GM23338 (cell line): ENCODE results near the gene PRCD. TPM values are rescaled to one million over a fixed set of nuclear protein-coding genes. Genes with fewer than 3 reads are reported as not detected.

Experiments
- ATAC-seq: fragments of 200-7000 bp; cut with Tn5 transposase; 3 replicates; pipeline ENCODE4 v1.9.1; 2020
- DNase-seq: peaks from one replicate; pipeline ENCODE4 v3.0.0-alpha.2; 2015; ENCODE audit warnings: low spot score
- H2AFZ ChIP-seq: fragments of 200-600 bp; sonication (generic); 2 replicates; pipeline ENCODE4 v1.8.0; 2016; ENCODE audit warnings: antibody characterized with exemption, mild to moderate bottlenecking, moderate library complexity
- H3F3A ChIP-seq: fragments of 200-600 bp; sonication (generic); replicated peaks from 2 replicates; pipeline ENCODE4 v1.8.0; 2017; ENCODE audit warnings: antibody characterized with exemption, mixed run types, low read depth
- H3K27ac ChIP-seq: fragments of 200-600 bp; sonication (generic); 2 replicates; pipeline ENCODE4 v1.6.1; 2016; ENCODE audit warnings: low read depth
- H3K27me3 ChIP-seq: fragments of 200-600 bp; sonication (generic); 2 replicates; pipeline ENCODE4 v1.8.0; 2016; ENCODE audit warnings: mild to moderate bottlenecking, mixed run types, moderate library complexity; ENCODE audit not compliant: insufficient read depth
- H3K36me3 ChIP-seq: fragments of 200-600 bp; sonication (generic); 2 replicates; pipeline ENCODE4 v1.8.0; 2016; ENCODE audit warnings: mild to moderate bottlenecking; ENCODE audit not compliant: insufficient read depth
- H3K4me1 ChIP-seq: fragments of 200-600 bp; sonication (generic); 2 replicates; pipeline ENCODE4 v1.8.0; 2016; ENCODE audit warnings: mild to moderate bottlenecking, moderate library complexity; ENCODE audit not compliant: insufficient read depth
- H3K4me2 ChIP-seq: fragments of 200-600 bp; sonication (generic); 2 replicates; pipeline ENCODE4 v1.7.1; 2017; ENCODE audit warnings: mixed run types
- H3K4me3 ChIP-seq: fragments of 200-600 bp; sonication (generic); 2 replicates; pipeline ENCODE4 v1.6.1; 2016; ENCODE audit warnings: mixed run types
- H3K79me2 ChIP-seq: fragments of 200-600 bp; sonication (generic); replicated peaks from 2 replicates; pipeline ENCODE4 v1.8.0; 2017; ENCODE audit warnings: mild to moderate bottlenecking; ENCODE audit not compliant: insufficient read depth
- H3K9me2 ChIP-seq: fragments of 200-600 bp; sonication (generic); 2 replicates; pipeline ENCODE4 v1.8.0; 2017; ENCODE audit not compliant: insufficient read depth
- H4K20me1 ChIP-seq: fragments of 200-600 bp; sonication (generic); replicated peaks from 2 replicates; pipeline ENCODE4 v1.8.0; 2017; ENCODE audit warnings: mild to moderate bottlenecking; ENCODE audit not compliant: insufficient read depth
- H3K27ac Mint-ChIP-seq: 2 replicates; pipeline ENCODE4 v1.8.0; 2020; ENCODE audit warnings: inconsistent platforms, mild to moderate bottlenecking, moderate library complexity, mixed read lengths
- H3K27me3 Mint-ChIP-seq: 3 replicates; pipeline ENCODE4 v1.8.0; 2022; ENCODE audit warnings: low read depth, mild to moderate bottlenecking, moderate library complexity, mixed read lengths, inconsistent platforms; ENCODE audit not compliant: insufficient read depth, poor library complexity
- H3K36me3 Mint-ChIP-seq: 3 replicates; pipeline ENCODE4 v1.8.0; 2021; ENCODE audit warnings: low read depth, mild to moderate bottlenecking, inconsistent platforms, moderate library complexity, mixed read lengths
- H3K4me1 Mint-ChIP-seq: 3 replicates; pipeline ENCODE4 v1.8.0; 2020; ENCODE audit warnings: mild to moderate bottlenecking, inconsistent platforms, mixed read lengths
- H3K4me3 Mint-ChIP-seq: 3 replicates; pipeline ENCODE4 v1.8.0; 2021; ENCODE audit warnings: moderate library complexity, mild to moderate bottlenecking, inconsistent platforms, mixed read lengths
- H3K9me3 Mint-ChIP-seq: 3 replicates; pipeline ENCODE4 v1.8.0; 2020; ENCODE audit warnings: moderate library complexity, mild to moderate bottlenecking, inconsistent platforms, mixed read lengths
- CREB1 ChIP-seq: fragments of 250-450 bp; sonication (Bioruptor Pico); IDR thresholded peaks from 2 replicates; pipeline ENCODE4 v1.5.0; 2020; ENCODE audit warnings: low read depth, mild to moderate bottlenecking, moderate library complexity
- EZH2phosphoT487 ChIP-seq: fragments of 200-600 bp; sonication (generic); IDR thresholded peaks from one replicate; pipeline ENCODE4 v1.8.1; 2018; ENCODE audit warnings: antibody characterized with exemption; ENCODE audit not compliant: unreplicated experiment
- JUNB ChIP-seq: IDR thresholded peaks from one replicate; pipeline ENCODE4 v1.6.1; 2016; ENCODE audit warnings: antibody characterized with exemption; ENCODE audit not compliant: unreplicated experiment
- POLR2AphosphoS5 ChIP-seq: IDR thresholded peaks from 2 replicates; pipeline ENCODE4 v1.6.1; 2016; ENCODE audit warnings: antibody characterized with exemption, low read depth
- STAT1 ChIP-seq: IDR thresholded peaks from one replicate; pipeline ENCODE4 v1.6.1; 2016; ENCODE audit warnings: antibody characterized with exemption; ENCODE audit not compliant: unreplicated experiment
- ZNF114 ChIP-seq: fragments of 250-450 bp; sonication (Bioruptor Pico); IDR thresholded peaks from 2 replicates; pipeline ENCODE4 v1.5.0; 2020; ENCODE audit warnings: mild to moderate bottlenecking, moderate library complexity
- ZNF331 ChIP-seq: fragments of 250-450 bp; sonication (Bioruptor Pico); IDR thresholded peaks from 2 replicates; pipeline ENCODE4 v1.5.0; 2020; ENCODE audit warnings: low read depth, mild to moderate bottlenecking, moderate library complexity
- ZNF462 ChIP-seq: fragments of 250-450 bp; sonication (Bioruptor Pico); IDR thresholded peaks from 2 replicates; pipeline ENCODE4 v1.5.0; 2020; ENCODE audit warnings: mild to moderate bottlenecking, moderate library complexity
- polyA plus RNA-seq: library from polyadenylated mRNA; unstranded; fragments of >200 nt; fragmentation: Nextera tagmentation; extraction: Ambion mirVana; gene quantifications from 2 replicates; pipeline ENCODE4 v1.2.1, GENCODE V29; 2016
- total RNA-seq: library from RNA; depleted of rRNA; stranded (reverse); fragments of >200 nt; shearing (Covaris generic); gene quantifications from 2 replicates; pipeline ENCODE4 v1.2.3, GENCODE V29; 2014

The PRCD gene
- total and polyA plus RNA-seq, 2 experiments from 2014 or later = 0.38 to 1.6 TPM

GRCh38 chr17:76566613-76566943 lies 26.7 kb downstream of the PRCD start:
- Mint-ChIP-seq H3K9me3 (no peaks in the 10 kb centered on the region), H3K4me3 (no peak overlapping the region), H3K4me1 (peaks cover 50% of the 10 kb centered on the region), H3K27ac (no peak overlapping the region), H3K27me3 (peaks cover 13% of the 10 kb centered on the region), H3K36me3 (peaks cover 52% of the 10 kb centered on the region)
- Histone ChIP-seq H2AFZ (no peak overlapping the region), H3K4me1 (peaks cover 37% of the 10 kb centered on the region), H3K4me2 (no peak overlapping the region), H3K79me2 (peaks cover 12% of the 10 kb centered on the region), H3K9me2 (no peaks in the 10 kb centered on the region), H3K36me3 (peaks cover 24% of the 10 kb centered on the region), H3F3A (peaks cover 37% of the 10 kb centered on the region), H4K20me1 (peaks cover 25% of the 10 kb centered on the region), H3K27ac (peak overlapping the region; percentile 86; the same call in 1 of the 2 replicates), H3K4me3 (no peak overlapping the region), H3K27me3 (no peaks in the 10 kb centered on the region)
- DNase-seq = no peak
- ATAC-seq = no peak
- TF ChIP-seq ZNF114 (CRISPR knock-in tag) (no peak), EZH2phosphoT487 (no peak), POLR2AphosphoS5 (no peak; the same call in 1 of the 2 replicates), STAT1 (no peak), ZNF462 (CRISPR knock-in tag) (no peak)

- TF ChIP-seq EZH2phosphoT487 (no peak), ZNF331 (CRISPR knock-in tag) (no peak), CREB1 (CRISPR knock-in tag) (no peak), POLR2AphosphoS5 (no peak; the same call in 1 of the 2 replicates), JUNB (no peak), ZNF114 (CRISPR knock-in tag) (no peak), STAT1 (no peak)
- peaks cover 33% of the 10 kb centered on the region for H3F3A ChIP-seq
- Mint-ChIP-seq H3K9me3 (no peaks in the 10 kb centered on the region), H3K36me3 (peaks cover 48% of the 10 kb centered on the region), H3K27ac (no peak overlapping the region), H3K4me1 (peaks cover 46% of the 10 kb centered on the region), H3K27me3 (peaks cover 13% of the 10 kb centered on the region), H3K4me3 (no peak overlapping the region)
- peaks cover 33% of the 10 kb centered on the region for H3K4me1 ChIP-seq
- H3K9me2 ChIP-seq = no peaks in the 10 kb centered on the region
- H3K4me3 ChIP-seq = 0 out of 2 replicates have a peak overlapping the region, but pooled peaks have one; percentile 26
- H4K20me1 ChIP-seq = peaks cover 21% of the 10 kb centered on the region
- peak; percentile 9; the same call in 2 of the 3 replicates for ATAC-seq
- peaks cover 20% of the 10 kb centered on the region for H3K36me3 ChIP-seq
- H3K4me2 ChIP-seq = peak overlapping the region; percentile 64; the same call in 1 of the 2 replicates
- peaks cover 8% of the 10 kb centered on the region for H3K79me2 ChIP-seq
- H2AFZ ChIP-seq = no peak overlapping the region
- no peak for DNase-seq
- peak overlapping the region; percentile 86 for H3K27ac ChIP-seq
- H3K27me3 ChIP-seq = no peaks in the 10 kb centered on the region
Measured at GRCh38 chr17:76566988-76567431, 27.2 kb downstream of the PRCD start.
